NCI-H1694 (cell line): ENCODE measurements around the gene ROR2.
A peak's percentile ranks its signal among the peaks of the same experiment; 100 is the strongest.
"Not testable (repeated sequence)": the region's sequence is repeated elsewhere in the genome, so short reads cannot be mapped to it uniquely, and the experiment has no call there.

Experiments used
- DNase-seq: peaks from one replicate; lab custom pipeline; 2025; lab: John Stamatoyannopoulos, UW

ROR2 gene

DNA sequence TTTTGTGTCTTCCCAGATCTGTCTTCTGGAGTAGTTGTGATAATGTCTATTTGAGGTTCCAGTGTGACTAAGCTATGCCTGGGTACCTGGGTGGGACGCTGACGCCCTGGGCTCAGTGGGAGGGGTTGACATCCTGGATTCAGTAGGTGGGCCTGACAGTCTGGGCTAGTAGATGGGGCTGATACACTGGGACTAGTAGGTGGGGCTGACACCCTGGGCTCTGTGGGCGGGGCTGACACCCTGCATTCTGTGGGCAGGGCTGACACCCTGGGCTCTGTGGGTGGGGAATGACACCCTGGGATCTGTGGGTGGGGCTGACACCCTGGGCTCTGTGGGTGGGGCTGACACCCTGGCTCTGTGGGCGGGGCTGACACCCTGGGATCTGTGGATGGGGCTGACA lies 153.5 kb downstream of the ROR2 start:
- not testable (repeated sequence) for DNase-seq

DNA sequence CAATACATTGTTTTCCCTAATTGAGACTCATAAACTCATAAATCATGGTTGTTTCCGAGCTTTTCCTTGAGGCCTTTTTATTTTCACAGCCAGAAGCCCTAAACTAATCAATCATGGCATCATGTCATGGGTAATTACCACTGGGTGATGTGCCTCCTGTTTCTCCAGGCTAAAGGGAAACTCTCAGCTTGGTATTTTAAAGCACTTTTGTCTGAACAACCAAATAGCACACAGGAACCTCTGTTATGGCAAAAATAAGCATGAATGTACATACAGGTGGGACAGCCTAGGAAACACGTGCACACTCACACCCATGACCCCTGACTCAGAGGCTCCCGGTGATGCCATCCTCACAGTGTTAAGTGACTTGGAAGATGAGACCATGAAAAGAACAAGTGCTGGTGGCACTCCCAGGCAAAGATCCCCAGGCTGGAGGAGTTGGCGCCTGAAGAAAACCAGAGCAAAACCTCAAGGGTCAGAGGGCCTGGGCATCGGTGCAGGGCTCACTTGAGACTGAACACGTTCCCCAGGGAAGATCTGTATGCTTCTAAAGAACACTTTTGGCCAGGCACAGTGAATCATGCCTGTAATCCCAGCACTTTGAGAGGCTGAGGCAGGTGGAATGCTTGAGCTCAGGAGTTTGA lies 154.3 kb downstream of the ROR2 start:
- peak; percentile 51 for DNase-seq

DNA sequence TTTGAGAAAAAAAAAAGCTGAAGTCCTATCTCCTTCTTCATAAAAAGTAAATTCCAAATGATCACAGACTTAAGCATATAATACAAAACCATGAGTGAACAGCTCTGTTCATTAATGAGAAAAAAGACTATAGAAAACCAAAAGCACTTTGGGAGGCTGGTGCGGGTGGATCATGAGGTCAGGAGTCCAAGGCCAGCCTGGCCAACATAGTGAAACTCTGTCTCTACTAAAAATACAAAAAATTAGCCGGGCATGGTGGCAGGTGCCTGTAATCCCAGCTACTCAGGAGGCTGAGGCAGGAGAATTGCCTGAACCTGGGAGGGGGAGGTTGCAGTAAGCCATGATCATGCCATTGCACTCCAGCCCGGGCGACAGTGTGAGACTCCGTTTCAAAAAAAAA lies 156.7 kb downstream of the ROR2 start:
- not testable (repeated sequence) for DNase-seq

DNA sequence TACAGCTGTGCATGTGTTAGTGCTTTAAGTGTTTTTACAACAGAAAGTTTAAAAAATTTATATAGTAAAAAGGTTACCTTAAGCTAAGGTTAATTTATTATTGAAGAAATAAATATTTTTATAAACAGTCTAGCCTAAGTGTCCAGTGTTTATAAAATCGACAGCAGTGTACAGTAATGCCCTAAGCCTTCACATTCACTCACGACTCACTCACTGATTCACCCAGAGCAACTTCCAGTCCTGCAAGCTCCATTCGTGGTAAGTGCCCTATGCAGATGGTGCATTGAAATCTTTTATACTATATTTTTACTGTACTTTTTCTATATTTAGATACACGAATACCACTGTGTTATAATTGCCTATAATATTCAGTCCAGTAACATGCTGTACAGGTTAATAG lies 159.1 kb downstream of the ROR2 start:
- no peak for DNase-seq

DNA sequence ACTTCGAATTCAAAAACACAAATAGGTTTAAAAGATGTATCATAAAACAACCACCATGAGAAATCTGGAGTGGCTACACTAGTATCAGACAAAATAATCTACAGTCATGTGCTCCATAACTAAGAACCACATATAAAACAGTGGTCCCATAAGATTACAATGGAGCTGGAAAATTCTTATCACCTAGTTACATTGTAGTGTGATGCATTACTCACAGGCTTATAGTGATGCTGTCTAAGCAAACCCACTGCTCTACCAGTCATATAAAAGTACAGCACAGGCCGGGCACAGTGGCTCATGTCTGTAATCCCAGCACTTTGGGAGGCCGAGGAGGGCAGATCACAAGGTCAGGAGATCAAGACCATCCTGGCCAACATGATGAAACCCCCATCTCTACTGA lies 160.1 kb downstream of the ROR2 start:
- no peak for DNase-seq

DNA sequence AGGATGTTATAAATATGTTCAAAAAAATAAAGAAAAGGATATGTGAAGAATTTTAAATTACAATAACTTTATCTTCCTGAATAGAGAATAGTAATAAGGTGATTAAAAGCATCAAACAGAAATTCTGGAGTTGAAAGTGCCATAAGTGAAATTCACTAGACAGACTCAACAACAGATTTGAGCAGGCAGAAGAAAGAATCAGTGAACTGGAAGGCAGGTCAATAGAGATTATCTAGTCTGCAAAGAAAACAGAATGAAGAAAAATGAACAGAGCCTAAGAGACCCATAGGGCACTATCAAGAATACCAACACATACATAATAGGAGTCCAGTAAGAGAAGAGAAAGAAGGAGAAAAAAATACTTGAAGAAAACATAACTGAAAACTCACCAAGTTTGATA lies 162.1 kb downstream of the ROR2 start:
- DNase-seq = no peak

DNA sequence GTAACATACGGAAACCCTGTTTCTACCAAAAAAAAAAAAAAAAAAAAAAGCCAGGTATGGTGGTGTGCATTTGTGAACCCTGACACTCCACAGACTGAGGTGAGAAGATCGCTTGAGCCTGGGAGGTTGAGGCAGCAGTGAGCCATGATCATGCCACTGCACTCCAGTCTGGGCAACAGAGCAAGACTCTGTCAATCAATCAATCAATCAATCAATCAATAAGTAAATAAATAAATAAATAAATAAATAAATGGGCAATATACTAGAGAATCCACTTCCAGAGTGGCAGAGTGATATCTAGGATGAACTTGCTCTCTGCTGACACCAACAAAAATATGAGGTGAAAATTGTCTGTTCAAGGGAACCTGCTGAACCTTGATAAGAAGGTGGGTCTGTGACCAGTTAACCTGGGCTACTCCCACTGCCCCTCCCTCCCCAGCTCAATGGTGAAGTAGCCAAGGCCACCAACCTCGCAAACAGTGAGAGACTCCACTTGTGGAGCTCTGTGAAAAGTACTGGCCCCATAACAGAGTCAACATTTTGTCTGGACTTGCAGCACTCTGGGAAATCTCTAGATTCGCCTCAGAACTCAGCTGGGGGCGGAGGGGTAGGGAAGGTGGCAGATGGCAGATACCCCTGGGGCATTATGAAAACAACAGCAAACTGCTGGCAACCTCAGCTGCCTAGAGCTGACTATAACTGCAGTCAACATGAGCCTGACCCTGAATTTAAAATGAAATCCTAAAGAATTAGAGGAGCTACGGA lies 163.7 kb downstream of the ROR2 start:
- peak; percentile 73 for DNase-seq

DNA sequence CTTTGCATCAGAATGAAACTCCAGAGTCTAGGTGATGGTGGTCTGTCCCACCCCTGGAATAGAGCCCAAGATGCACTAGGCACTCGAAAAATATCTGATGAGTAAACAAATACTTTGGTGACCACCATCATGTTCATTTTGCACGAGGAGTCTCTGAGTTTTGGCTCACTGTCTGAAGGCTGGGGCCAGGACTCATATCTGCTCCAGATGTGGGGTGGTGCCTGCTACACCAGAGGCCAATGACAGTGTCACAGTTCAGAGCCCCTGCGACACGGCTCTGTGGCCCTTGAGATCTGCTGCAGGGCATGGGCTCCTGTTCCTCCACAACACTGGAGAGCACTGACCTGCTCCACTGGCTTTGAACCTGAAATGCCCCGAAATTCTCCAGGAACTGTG lies 164.6 kb downstream of the ROR2 start:
- DNase-seq = peak; percentile 6

DNA sequence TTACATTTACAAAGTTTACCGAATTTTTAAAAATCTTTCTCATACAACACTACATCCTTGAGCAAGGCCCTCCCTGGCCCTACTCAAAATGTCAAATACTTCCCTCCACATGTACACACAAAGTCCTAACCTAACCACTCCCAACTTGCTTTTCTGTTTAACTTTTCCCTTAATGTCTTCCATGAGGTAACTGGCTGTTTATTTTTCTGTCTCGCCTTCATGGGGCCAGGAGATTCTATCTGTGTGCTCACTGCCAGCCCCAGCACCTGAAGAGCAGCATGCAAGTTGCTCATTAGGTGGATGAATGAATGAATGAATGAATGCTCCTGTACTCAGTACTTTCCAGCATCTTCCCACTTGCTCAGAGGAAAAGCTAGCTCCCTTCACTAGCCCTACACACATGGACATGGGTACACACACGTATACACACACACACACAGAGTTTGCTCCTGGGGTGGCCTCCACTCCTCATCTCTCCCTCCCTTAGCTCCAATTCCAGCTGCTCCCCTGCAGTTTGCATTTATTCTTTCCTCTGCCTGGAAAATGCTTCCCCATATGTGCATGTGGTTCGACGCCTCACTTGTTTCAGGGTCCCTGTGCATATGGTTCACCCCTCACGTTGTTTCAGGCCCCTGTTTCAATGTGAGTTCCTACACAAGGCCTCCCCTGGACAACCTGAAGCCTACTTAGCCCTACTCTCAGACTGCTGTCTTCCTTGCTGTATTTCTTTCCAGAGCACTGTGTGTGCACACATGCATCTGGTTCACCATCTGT lies 165.2 kb downstream of the ROR2 start:
- no peak for DNase-seq

DNA sequence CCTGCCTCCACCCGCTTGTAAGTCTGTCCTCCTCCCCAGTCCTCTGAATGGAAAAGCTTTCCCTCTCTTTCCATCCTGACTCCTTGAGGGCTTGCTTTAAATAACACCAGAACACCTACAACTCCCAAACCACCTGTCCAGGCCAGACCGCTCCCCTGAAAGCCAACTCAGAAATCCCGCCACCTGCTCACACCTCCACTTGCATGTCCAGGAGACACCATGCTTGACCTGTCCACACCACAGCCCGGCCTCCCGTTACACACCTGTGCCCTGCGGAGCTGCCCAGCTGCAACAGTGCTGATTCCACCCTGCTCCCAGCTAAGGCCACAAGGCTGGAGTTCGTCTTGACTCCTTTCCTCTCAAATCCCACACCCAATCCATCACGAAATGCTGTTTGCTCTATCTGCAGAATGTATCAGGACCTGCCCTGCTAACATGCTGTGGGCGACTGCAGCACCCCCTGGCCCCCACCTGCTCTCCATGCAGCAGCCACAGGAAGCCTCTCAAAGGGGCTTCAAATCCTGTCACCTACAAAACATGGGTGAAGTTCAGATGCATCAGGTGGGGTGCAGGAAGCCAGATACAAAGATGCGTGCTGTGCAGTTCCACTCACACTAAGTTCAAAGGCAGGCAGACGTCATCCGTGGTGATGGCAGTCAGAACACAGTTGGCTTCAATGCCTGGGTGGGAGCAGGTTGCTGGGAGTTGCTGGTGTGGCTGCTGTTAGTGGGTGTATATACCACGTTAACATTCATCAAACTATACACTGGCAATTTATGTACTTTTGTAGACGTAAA lies 166.0 kb downstream of the ROR2 start:
- no peak for DNase-seq

DNA sequence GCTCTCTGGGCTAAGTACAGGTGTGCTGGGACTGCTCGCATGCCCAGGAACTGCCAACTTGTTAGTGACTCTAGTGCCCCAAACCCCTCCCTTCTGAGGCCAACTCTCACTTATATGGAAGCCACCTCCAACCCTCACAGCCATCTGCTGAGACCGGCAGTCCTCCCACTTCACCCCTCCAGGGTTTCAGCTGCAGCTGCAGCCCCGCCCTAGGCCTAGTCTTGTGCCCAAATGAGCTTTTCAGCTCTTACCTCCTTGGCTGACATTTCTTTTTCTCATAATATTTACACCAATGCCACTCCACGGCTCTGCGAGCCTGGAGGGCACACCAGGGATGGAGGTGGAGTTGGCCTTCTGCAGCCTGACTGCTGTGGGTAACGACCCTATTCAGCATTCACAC lies 166.6 kb downstream of the ROR2 start:
- no peak for DNase-seq

DNA sequence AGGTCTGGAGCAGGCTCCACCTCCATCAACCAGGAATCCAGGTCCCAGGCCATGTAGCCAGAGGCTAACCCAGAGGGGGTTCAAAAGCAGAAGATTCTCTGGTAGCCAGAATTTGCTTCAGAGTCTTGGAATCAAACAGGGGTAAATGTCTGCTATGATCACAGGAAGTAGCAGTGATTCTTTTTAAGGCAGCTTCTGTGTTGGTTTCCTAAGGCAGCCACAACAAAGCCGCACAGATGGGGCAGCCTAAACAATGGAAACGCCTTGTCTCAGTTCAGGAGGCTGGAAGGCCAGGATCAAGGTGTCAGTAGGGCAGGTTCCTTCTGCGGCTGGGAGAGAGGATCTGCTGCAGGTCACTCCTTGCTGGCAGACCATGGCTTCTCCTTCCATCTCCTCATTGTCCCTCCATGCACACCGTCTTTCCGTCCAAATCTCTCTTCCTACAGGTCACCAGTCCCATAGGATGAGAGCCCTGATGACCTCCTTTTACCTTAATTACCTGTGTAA lies 167.3 kb downstream of the ROR2 start:
- DNase-seq = no peak

DNA sequence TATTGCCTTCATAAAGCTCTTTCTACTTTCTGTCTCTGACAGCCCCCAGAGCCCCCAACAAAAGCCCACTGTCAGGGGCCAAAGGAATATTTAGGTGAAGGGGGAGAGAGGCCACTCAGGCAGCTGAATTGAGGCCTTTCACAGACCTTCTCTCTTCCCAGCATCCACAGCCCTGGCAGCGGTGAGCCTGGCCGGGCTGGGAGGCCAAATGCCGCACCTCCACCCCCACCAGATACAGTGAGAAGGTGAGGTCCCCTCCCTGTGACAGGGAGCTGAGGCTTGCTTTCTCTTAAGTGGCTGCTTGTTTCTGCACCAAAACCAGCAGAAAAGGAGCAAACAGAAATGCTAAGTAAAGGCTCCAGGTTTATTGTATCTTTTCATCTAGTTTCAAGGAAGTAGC lies 168.1 kb downstream of the ROR2 start:
- DNase-seq = no peak

DNA sequence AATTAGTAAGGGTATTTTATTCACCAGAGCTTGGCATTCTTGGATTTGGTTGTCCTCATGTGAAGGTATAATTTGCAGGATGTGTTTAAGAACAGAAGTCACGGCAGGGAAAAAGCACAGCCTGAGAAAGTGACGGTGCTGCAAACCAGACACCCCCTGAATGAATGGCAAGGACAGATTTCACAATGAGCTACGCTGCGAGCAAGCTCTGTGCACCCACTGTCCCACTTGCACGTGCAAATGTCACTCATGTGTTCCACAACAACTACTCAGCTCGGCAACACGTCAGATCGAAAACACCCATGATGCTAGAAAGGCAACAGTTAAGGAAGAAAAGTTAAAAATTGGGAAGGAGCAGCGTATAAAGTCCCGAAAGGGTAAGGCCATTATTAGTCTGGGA lies 168.9 kb downstream of the ROR2 start:
- DNase-seq = no peak

DNA sequence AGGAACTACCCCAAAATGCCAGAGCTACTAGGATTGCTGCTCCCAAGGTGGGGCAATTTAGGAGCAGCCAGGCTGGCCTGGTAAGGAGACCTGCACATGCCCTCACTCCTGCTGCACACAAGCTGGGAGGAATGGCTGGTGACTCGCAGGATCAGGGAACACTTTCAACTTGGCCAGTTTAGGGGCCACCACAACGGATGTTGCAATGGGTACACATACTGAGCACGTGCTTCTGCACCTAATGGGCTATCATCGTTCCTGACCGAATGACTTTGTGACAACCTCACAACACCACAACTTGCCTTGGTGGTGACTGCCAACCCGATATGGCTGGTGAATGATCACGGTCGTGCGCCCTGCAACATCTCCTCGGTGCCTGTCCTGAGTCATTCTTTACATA lies 172.0 kb downstream of the ROR2 start:
- DNase-seq = no peak

DNA sequence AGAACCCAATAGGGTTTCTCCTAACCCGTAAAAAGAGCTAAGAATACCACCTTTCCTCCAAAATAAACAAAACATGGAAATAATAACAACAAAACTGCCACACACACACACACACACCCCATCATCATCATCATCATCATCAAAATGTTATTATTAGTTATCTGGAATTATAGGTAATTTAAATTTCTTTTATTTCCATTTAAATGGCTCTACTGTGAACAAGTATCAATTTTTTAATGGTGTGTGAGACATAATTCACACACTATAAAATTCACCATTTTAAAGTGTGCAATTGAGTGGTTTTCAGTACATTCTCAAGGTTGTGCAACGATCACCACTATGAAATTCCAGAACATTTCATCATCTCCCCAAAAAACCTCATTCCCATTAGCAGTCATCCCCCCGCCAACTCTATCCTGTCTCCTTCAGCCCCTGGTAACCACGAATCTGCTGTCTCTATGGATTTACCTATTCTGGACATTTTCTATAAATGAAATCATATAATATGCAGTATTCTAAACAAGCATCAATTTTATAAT lies 172.7 kb downstream of the ROR2 start:
- no peak for DNase-seq

DNA sequence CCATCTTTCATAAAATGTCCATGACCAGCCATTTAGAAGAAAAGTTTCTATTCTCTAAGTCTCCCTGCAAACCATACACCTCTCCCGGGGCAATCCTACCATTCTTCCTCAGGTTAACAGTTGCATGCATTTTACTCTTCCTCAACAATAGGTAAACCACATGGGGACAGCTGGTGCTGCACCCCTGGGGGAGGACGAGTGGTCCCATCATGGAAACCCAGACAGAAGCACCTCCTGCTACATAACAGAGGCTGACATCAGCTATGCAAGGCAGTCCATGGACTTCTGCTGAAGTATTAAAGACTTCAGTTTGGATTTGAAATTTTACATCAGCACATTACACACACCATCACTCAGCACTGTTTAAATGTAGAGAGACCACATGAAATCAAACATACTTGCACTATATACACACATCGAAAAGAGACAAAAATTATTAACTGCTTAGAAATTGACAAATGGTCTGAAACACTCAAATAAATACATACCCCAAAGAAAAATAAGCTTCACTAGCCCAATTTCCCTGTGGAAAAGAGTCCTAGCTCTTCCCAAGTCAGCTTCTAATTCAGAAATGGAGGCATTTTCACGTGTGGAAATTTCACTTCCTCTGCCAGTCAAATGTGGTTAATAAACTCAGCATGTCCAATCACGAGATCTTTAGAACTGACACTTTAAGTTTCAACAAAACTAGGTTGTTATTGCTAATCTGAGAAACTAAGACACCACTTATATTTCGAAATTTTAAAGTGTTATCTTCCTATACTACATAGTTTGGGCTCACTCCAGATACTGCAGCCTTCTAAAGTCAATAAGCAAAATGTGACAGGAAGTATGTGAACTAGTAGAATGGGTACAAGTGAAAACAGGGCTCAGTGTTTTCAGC lies 173.4 kb downstream of the ROR2 start:
- no peak for DNase-seq

DNA sequence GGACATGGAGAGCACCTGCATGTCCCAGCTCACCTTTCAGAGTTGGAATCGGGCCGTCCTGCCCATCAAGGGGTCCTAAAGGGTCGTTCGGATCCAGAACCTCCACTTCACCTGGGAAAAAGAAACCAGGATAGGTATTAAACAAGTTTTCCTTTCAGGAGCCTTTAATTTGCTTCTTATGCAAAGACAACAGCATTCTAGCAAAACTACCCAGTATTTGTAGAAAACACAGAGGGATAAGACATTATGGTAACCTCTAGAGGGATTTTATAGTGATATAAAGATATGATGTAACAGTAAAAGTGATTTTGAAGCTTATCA lies 174.4 kb downstream of the ROR2 start:
- no peak for DNase-seq

DNA sequence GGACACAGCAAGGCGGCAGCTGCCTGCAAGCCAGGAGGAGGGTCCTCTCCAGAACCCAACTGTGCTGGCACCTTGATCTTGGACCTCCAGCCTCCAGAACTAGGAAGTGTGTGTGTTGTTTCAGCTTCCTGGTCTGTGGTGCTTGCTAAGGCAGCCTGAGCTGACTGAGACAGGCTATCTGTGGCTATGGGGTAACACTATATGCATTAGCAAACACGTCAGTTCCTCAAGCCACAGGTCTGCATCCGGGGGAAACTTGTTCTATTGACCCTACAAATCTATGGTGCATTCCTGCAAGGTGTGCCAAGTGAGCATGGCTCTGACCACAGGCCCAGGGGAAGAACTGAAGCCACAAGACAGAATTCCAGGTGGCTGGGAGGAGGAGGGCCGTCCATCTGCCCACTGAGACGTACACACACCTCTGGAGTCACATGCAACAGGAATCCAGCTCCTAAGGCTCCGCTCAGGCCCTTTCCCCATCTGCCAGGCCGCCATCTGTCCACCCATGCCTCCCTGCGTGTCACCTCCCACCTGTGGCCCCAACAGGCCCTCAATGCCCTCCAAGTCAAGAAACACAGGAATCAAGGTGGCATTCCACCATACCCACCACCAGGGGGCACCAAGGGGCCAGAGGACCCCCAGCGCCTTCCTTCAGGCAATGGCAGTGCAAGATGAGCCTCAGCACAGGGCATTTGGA lies 174.9 kb downstream of the ROR2 start:
- peak; percentile 61 for DNase-seq

DNA sequence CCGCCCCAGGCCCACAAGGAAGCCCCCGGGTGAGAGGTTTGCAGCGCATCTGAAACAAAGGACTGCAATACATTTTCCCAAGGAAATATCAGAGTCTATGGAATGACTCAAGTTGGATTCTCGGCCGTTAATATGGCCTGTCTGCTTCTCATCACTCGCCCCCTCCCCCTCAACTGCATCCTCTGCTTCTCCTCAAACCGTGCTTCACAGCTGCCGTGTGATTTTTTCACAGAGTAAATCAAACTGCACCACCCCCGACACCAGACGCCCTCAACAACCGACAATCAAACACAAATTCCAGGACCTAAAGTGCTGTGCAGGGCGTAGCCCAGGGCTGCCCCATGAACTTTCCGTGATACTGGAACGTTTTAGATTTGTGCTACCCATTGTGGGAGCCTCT lies 176.9 kb downstream of the ROR2 start:
- no peak for DNase-seq
